ENCODE data around the gene HHIPL1.

GRCh38 chr14:99602054-99602787, 42.7 kb upstream of the HHIPL1 start:
- no peak for TF ChIP-seq CTCF (IDR thresholded peaks at IDR 0.05; ENCODE audit: low read depth, low read length)
- TF ChIP-seq EZH2phosphoT487 (IDR thresholded peaks at IDR 0.05; ENCODE audit: low read depth) = no peak

All from OCI-LY3 (cell line).